PC-3 (cell line): Measurements from ENCODE around the gene USP32. TPM values are rescaled to one million over a fixed set of nuclear protein-coding genes. Genes with fewer than 3 reads are reported as not detected.
A peak's percentile ranks its signal among the peaks of the same experiment; 100 is the strongest.

Experiments
- ATAC-seq: fragments of 200-7000 bp; cut with Tn5 transposase; 2 replicates; pipeline ENCODE4 v1.9.1; 2020; ENCODE audit warnings: mild to moderate bottlenecking, moderate library complexity
- BruUV-seq: library from RNA; stranded (reverse); fragments of 400-500 nt; replicated peaks from 2 replicates; lab custom pipeline; 2021; lab: Mats Ljungman, UMichigan
- CTCF ChIA-PET: fragments of 300-600 bp; sonication (Branson Sonifier 250); formaldehyde crosslinking; loops from one replicate; lab custom pipeline; 2022; ENCODE audit warnings: antibody characterized with exemption; lab: Charles Lee
- POLR2A ChIA-PET: fragments of 300-600 bp; sonication (Branson Sonifier 250); formaldehyde crosslinking; loops from one replicate; lab custom pipeline; 2022; ENCODE audit warnings: antibody characterized with exemption; ENCODE audit not compliant: unreplicated experiment; lab: Charles Lee
- DNase-seq: peaks from one replicate; pipeline ENCODE4 v3.0.0-alpha.2; 2015
- H2AFZ ChIP-seq: fragments of 300-600 bp; sonication (generic); 2 replicates; pipeline ENCODE4 v1.6.0; 2016; ENCODE audit warnings: antibody characterized with exemption, low read length
- H3F3A ChIP-seq: fragments of 300-600 bp; sonication (generic); one replicate; pipeline ENCODE4 v1.6.0; 2017; ENCODE audit warnings: antibody characterized with exemption, low read length, control low read depth, mild to moderate bottlenecking; ENCODE audit not compliant: unreplicated experiment
- H3K27ac ChIP-seq: fragments of 300-600 bp; sonication (generic); 2 replicates; pipeline ENCODE4 v1.5.1; 2016; ENCODE audit warnings: mild to moderate bottlenecking, low read length
- H3K27me3 ChIP-seq: fragments of 300-600 bp; sonication (generic); 2 replicates; pipeline ENCODE4 v1.6.1; 2016; ENCODE audit warnings: low read length, mixed read lengths
- H3K36me3 ChIP-seq: fragments of 300-600 bp; sonication (generic); 2 replicates; pipeline ENCODE4 v1.6.1; 2016; ENCODE audit warnings: low read depth, mixed run types, low read length, mixed read lengths
- H3K4me1 ChIP-seq: fragments of 300-600 bp; sonication (generic); 2 replicates; pipeline ENCODE4 v1.5.1; 2016; ENCODE audit warnings: low read length; ENCODE audit not compliant: insufficient read depth
- H3K4me2 ChIP-seq: fragments of 300-600 bp; sonication (generic); 2 replicates; pipeline ENCODE4 v1.6.0; 2016; ENCODE audit warnings: low read length
- H3K4me3 ChIP-seq: fragments of 300-600 bp; sonication (generic); 2 replicates; pipeline ENCODE4 v1.5.1; 2016; ENCODE audit warnings: mild to moderate bottlenecking, low read length, mixed read lengths
- H3K79me2 ChIP-seq: fragments of 300-600 bp; sonication (generic); 2 replicates; pipeline ENCODE4 v1.6.1; 2017; ENCODE audit warnings: low read length, mixed read lengths
- H3K9ac ChIP-seq: fragments of 300-600 bp; sonication (generic); 2 replicates; pipeline ENCODE4 v1.6.0; 2016; ENCODE audit warnings: mild to moderate bottlenecking, low read length
- H3K9me2 ChIP-seq: fragments of 300-600 bp; sonication (generic); replicated peaks from 2 replicates; pipeline ENCODE4 v1.6.1; 2016; ENCODE audit warnings: mixed run types, low read length, mixed read lengths
- H3K9me3 ChIP-seq: fragments of 300-600 bp; sonication (generic); 2 replicates; pipeline ENCODE4 v1.6.1; 2016; ENCODE audit warnings: low read length, mixed read lengths
- H4K20me1 ChIP-seq: fragments of 300-600 bp; sonication (generic); 2 replicates; pipeline ENCODE4 v1.6.1; 2016; ENCODE audit warnings: low read length, mixed read lengths
- EZH2 ChIP-seq: fragments of 300-600 bp; sonication (generic); IDR thresholded peaks from one replicate; pipeline ENCODE4 v1.6.1; 2017; ENCODE audit warnings: antibody characterized with exemption, mild to moderate bottlenecking, low read length; ENCODE audit not compliant: unreplicated experiment
- EZH2phosphoT487 ChIP-seq: fragments of 300-600 bp; sonication (generic); IDR thresholded peaks from 2 replicates; pipeline ENCODE4 v1.6.1; 2018; ENCODE audit warnings: mild to moderate bottlenecking, antibody characterized with exemption, low read length, borderline replicate concordance
- intact Hi-C: fragments of 100-400 bp; cut with micrococcal nuclease; formaldehyde crosslinking; loops from 2 replicates; pipeline ENCODE4 v1.9.0; 2023
- total RNA-seq: library from RNA; depleted of rRNA; stranded (reverse); fragments of >200 nt; gene quantifications from 2 replicates; pipeline ENCODE4 v1.2.3, GENCODE V29; 2014
- TF ChIP-seq, protein P1 (sequence below): fragments of 300-600 bp; sonication (generic); conservative IDR thresholded peaks from 2 replicates; pipeline ENCODE4 v1.5.1; 2017; ENCODE audit warnings: antibody characterized with exemption, low read depth, mild to moderate bottlenecking, low read length

Gene USP32
- total RNA-seq, 1 experiment from 2014 or later, result 34.1 TPM

DNA sequence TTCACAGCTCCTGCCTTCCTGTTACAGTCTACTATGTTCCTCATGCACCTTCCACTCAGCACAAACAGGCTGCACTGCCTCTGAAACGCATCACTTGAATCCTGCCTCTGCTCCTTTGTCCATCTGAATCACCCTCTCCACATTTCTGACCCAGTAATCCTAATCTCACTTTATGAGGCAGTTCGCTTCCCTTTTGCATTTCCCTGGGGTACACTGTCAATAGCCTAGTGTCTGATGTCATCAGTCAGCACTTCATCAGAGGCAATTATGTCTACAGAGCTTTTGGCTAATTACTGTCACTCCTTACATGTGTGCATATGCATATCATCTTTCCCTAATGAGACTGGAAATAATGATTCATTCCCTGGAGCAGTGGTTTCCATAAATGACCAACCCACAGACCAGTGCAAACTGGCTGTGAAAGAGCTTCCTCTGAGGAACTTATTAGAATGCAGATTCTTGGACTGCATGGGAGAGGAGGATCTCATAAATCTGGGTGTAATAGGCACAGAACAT, 218.6 kb downstream of the USP32 start:
- no peak for TF ChIP-seq EZH2phosphoT487
- TF ChIP-seq, protein P1, sequence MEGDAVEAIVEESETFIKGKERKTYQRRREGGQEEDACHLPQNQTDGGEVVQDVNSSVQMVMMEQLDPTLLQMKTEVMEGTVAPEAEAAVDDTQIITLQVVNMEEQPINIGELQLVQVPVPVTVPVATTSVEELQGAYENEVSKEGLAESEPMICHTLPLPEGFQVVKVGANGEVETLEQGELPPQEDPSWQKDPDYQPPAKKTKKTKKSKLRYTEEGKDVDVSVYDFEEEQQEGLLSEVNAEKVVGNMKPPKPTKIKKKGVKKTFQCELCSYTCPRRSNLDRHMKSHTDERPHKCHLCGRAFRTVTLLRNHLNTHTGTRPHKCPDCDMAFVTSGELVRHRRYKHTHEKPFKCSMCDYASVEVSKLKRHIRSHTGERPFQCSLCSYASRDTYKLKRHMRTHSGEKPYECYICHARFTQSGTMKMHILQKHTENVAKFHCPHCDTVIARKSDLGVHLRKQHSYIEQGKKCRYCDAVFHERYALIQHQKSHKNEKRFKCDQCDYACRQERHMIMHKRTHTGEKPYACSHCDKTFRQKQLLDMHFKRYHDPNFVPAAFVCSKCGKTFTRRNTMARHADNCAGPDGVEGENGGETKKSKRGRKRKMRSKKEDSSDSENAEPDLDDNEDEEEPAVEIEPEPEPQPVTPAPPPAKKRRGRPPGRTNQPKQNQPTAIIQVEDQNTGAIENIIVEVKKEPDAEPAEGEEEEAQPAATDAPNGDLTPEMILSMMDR, result no peak
- TF ChIP-seq EZH2, result no peak
- Histone ChIP-seq H2AFZ (no peak overlapping the region), H3K9me3 (no peaks in the 10 kb centered on the region), H3K79me2 (no peaks in the 10 kb centered on the region), H3K4me1 (peaks cover 4% of the 10 kb centered on the region; the same call in 1 of the 2 replicates), H3K27ac (no peak overlapping the region), H3K9ac (no peak overlapping the region), H3K4me3 (no peak overlapping the region), H3K36me3 (no peaks in the 10 kb centered on the region), H3K4me2 (no peak overlapping the region), H4K20me1 (no peaks in the 10 kb centered on the region), H3K9me2 (no peaks in the 10 kb centered on the region), H3F3A (no peaks in the 10 kb centered on the region), H3K27me3 (no peaks in the 10 kb centered on the region)
- intact Hi-C loops, result no loop called here
- ATAC-seq (peak; percentile 14), DNase-seq (no peak)
- BruUV-seq, result no TSS peak
- ChIA-PET POLR2A (no interaction called here), CTCF (no interaction called here)

DNA sequence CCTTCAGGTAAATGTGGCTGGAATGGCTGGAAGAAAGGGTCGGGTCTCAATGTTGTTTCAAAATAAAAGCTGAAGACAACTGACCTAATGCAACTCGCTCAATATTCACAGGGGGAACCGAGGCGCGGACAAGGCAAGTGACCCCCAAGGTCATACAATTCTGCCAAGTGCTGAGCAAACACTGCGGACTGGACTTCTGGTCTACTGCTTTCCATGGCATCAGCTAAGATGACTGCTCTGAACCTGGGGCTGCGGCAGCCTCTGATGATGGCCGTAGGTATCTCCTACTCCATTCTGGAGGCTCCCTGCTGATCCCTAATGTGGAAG, 220.2 kb downstream of the USP32 start:
- BruUV-seq, result no TSS peak
- Histone ChIP-seq H3K79me2 (no peaks in the 10 kb centered on the region), H3K27ac (no peak overlapping the region), H2AFZ (no peak overlapping the region), H3K9me2 (no peaks in the 10 kb centered on the region), H3K9me3 (no peaks in the 10 kb centered on the region), H4K20me1 (no peaks in the 10 kb centered on the region), H3K36me3 (no peaks in the 10 kb centered on the region), H3K9ac (no peak overlapping the region), H3K4me3 (no peak overlapping the region), H3K27me3 (no peaks in the 10 kb centered on the region), H3K4me1 (peaks cover 12% of the 10 kb centered on the region; the same call in 1 of the 2 replicates), H3F3A (no peaks in the 10 kb centered on the region), H3K4me2 (no peak overlapping the region)
- intact Hi-C loops, result no loop called here
- DNase-seq (no peak), ATAC-seq (no peak)
- no peak for TF ChIP-seq EZH2
- no peak for TF ChIP-seq EZH2phosphoT487
- TF ChIP-seq, protein P1, result no peak
- ChIA-PET CTCF (no interaction called here), POLR2A (no interaction called here)

DNA sequence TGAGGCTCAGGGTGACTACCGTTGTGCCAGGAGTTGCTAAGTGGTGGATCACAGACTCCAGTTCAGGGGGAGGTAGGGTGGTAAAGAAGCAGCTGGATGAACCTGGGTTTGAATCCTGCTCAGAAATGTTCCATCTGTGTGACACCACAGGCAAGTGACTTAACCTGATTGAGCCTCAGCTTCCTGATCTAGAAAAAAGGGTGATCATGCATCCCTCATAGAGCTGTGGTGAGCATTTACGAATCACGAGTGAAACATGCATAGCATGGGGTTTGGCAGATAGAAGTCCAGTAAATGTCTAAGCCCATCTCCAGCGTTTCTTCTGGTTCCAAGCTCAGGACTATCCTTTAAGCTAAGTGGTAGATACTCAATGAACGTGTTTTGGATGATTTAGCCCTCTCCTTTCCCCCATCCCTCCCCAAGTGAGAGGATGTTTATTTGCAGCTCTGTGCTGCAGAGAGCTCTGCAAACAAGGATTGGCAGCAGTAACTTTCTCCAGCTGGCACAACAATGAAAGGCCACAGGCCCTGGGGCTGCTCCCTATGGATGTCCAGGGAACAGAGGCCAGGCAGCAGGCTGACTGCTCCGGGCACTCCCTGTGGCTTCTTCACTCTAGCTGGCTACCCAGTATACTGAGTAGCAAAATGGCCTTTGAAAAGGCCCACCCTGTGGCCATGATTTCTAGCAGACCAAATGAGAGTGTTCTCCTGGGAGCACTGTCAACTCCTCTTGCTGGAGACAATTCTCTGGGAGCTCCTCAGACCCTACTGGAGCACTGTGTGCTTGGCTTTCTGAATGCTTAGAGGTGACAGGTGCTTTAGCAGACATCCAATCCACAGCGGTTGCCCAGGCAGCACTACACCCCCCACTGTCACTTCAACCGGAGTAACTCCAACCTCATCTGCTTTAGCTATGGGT, 220.8 kb downstream of the USP32 start:
- H3K9me2 ChIP-seq, result no peaks in the 10 kb centered on the region
- H3K4me3 ChIP-seq, result no peak overlapping the region
- intact Hi-C loops, result no loop called here
- H3K27ac ChIP-seq, result no peak overlapping the region
- H3F3A ChIP-seq, result no peaks in the 10 kb centered on the region
- no peaks in the 10 kb centered on the region for H3K9me3 ChIP-seq
- no peaks in the 10 kb centered on the region for H3K36me3 ChIP-seq
- no peak overlapping the region for H3K4me2 ChIP-seq
- no peaks in the 10 kb centered on the region for H3K79me2 ChIP-seq
- no peaks in the 10 kb centered on the region for H4K20me1 ChIP-seq
- ATAC-seq, result peak; percentile 36
- no peaks in the 10 kb centered on the region for H3K27me3 ChIP-seq
- no TSS peak for BruUV-seq
- no peak overlapping the region for H2AFZ ChIP-seq
- no peak overlapping the region for H3K9ac ChIP-seq
- no peak for DNase-seq
- POLR2A ChIA-PET, result no interaction called here
- TF ChIP-seq EZH2phosphoT487 (no peak), EZH2 (no peak)
- TF ChIP-seq, protein P1, result no peak
- CTCF ChIA-PET, result no interaction called here
- H3K4me1 ChIP-seq, result peaks cover 12% of the 10 kb centered on the region; the same call in 1 of the 2 replicates
